Stomach (tissue), 19 donors: ENCODE data around the gene MARCKSL1. TPM values are rescaled to one million over a fixed set of nuclear protein-coding genes. Genes with fewer than 3 reads are reported as not detected.

ENCODE experiments used
- DNase-seq, 2 donors: peaks; one replicate each; pipeline versions ENCODE4 v3.0.0 to v3.0.0-alpha.2; 2013 to 2019
- H3K27ac ChIP-seq, 5 donors: fragments of 200-600 bp in 4 of 5; sonication (generic) in 4 of 5; one replicate each; pipeline ENCODE4 v1.5.1; 2013 to 2019; ENCODE audit warnings: mild to moderate bottlenecking in 1 of 5, moderate library complexity in 1 of 5
- H3K27me3 ChIP-seq, 3 donors: fragments of 200-600 bp; sonication (generic); one replicate each; pipeline ENCODE4 v1.5.1; 2017 to 2019; ENCODE audit warnings: mixed run types in 1 of 3
- H3K36me3 ChIP-seq, 4 donors: fragments of 200-600 bp; sonication (generic); 1 replicate in 3 of 4; 2 replicates in 1 of 4; pipeline ENCODE4 v1.5.1; 2016 to 2019
- H3K4me1 ChIP-seq, 4 donors: fragments of 200-600 bp; sonication (generic); one replicate each; pipeline ENCODE4 v1.5.1; 2016 to 2019
- H3K4me3 ChIP-seq, 4 donors: fragments of 200-600 bp; sonication (generic) in 3 of 4; one replicate each; pipeline ENCODE4 v1.5.1; 2016 to 2019; ENCODE audit warnings: mild to moderate bottlenecking in 1 of 4
- H3K9me3 ChIP-seq, 4 donors: fragments of 200-600 bp; sonication (generic); one replicate each; pipeline ENCODE4 v1.5.1; 2016 to 2019
- CTCF ChIP-seq, 7 experiments: fragments of 450-650 bp in 4 of 7; fragments of 200-600 bp in 3 of 7; sonication (generic) in 3 of 7; IDR thresholded peaks; one replicate each; pipeline ENCODE4 v1.5.1; 2016 to 2019; ENCODE audit warnings: antibody characterized with exemption in 7 of 7, control low read depth in 2 of 7, mild to moderate bottlenecking in 1 of 7
- EP300 ChIP-seq: sonication (generic); formaldehyde crosslinking; IDR thresholded peaks from one replicate; pipeline ENCODE4 v1.6.1; 2017; ENCODE audit warnings: antibody characterized with exemption
- POLR2A ChIP-seq, 4 donors: fragments of 450-650 bp; IDR thresholded peaks; one replicate each; pipeline ENCODE4 v1.6.1; 2016; ENCODE audit warnings: antibody characterized with exemption in 4 of 4, control low read depth in 2 of 4, mild to moderate bottlenecking in 1 of 4, moderate library complexity in 1 of 4
- POLR2AphosphoS5 ChIP-seq, 3 donors: sonication (generic); formaldehyde crosslinking; IDR thresholded peaks; one replicate each; pipeline ENCODE4 v1.6.1; 2016; ENCODE audit warnings: antibody characterized with exemption in 3 of 3
- WGBS, 5 donors: extraction: QIAGEN DNeasy Blood & Tissue Kit in 3 of 5; methylation state at CpG; one replicate each; pipeline versions ENCODE4 v1.1.5 to v1.1.7; 2013 to 2018; 5-methylcytosine and 5-hydroxymethylcytosine counted together
- intact Hi-C: fragments of 100-400 bp; cut with DNase I; formaldehyde crosslinking; loops from one replicate; pipeline ENCODE4 v1.15.1; 2023; ENCODE audit warnings: low total_unique reads
- long read RNA-seq, 10 donors: transcript quantifications; one replicate each; lab custom pipeline, GENCODE V29; 2026
- polyA plus RNA-seq, 3 donors: library from polyadenylated mRNA; stranded (reverse); fragments of 200-250 nt; gene quantifications; one replicate each; pipeline ENCODE4 v1.2.3, GENCODE V29; 2013
- total RNA-seq, 5 donors: library from RNA; depleted of rRNA; stranded (reverse); fragments of >200 nt; gene quantifications; one replicate each; pipeline versions ENCODE4 v1.1.0 to v1.2.3, GENCODE V29; 2014 to 2016
- donor health status: healthy with polysubstance abuse.
- donor health status: Bipolar disorder and iron deficiency.
- donor health status: healthy.

The MARCKSL1 gene
- total RNA-seq = 10 to 100 TPM in 4 of 5 donors, 1 to 10 TPM in 1; 7.6 to 99.4 (median 22.9) TPM
- 100 to 1,000 TPM in 1 of 3 donors, 10 to 100 TPM in 2; 46.4 to 100 (median 95.3) TPM for polyA plus RNA-seq
- long read RNA-seq, donor 1, transcript MARCKSL1-201 (2 exons, 1,699 nt) = major isoform, 46 of 46 reads
- long read RNA-seq, donor 1, partial matches to known transcripts = 0 of 46 reads
- long read RNA-seq, donor 1, other reads (novel, unspliced or antisense) = 0 of 46 reads
- long read RNA-seq, donor 2, transcript MARCKSL1-201 (2 exons, 1,699 nt) = major isoform, 94 of 94 reads
- long read RNA-seq, donor 2, partial matches to known transcripts = 0 of 94 reads
- long read RNA-seq, donor 2, other reads (novel, unspliced or antisense) = 0 of 94 reads
- long read RNA-seq, donor 3, transcript MARCKSL1-201 (2 exons, 1,699 nt) = major isoform, 79 of 79 reads
- long read RNA-seq, donor 3, partial matches to known transcripts = 0 of 79 reads
- long read RNA-seq, donor 3, other reads (novel, unspliced or antisense) = 0 of 79 reads
- long read RNA-seq, donor 4, transcript MARCKSL1-201 (2 exons, 1,699 nt) = major isoform, 11 of 11 reads
- long read RNA-seq, donor 4, partial matches to known transcripts = 0 of 11 reads
- long read RNA-seq, donor 4, other reads (novel, unspliced or antisense) = 0 of 11 reads
- long read RNA-seq, donor 5, transcript MARCKSL1-201 (2 exons, 1,699 nt) = major isoform, 130 of 139 reads
- long read RNA-seq, donor 5, partial matches to known transcripts = 0 of 139 reads
- long read RNA-seq, donor 5, other reads (novel, unspliced or antisense) = 9 of 139 reads
- long read RNA-seq, donor 6 = 0 reads
- long read RNA-seq, donor 7, transcript MARCKSL1-201 (2 exons, 1,699 nt) = major isoform, 170 of 176 reads
- long read RNA-seq, donor 7, partial matches to known transcripts = 6 of 176 reads
- long read RNA-seq, donor 7, other reads (novel, unspliced or antisense) = 0 of 176 reads
- long read RNA-seq, donor 8, transcript MARCKSL1-201 (2 exons, 1,699 nt) = major isoform, 132 of 132 reads
- long read RNA-seq, donor 8, partial matches to known transcripts = 0 of 132 reads
- long read RNA-seq, donor 8, other reads (novel, unspliced or antisense) = 0 of 132 reads
- long read RNA-seq, donor 9, transcript MARCKSL1-201 (2 exons, 1,699 nt) = major isoform, 110 of 115 reads
- long read RNA-seq, donor 9, partial matches to known transcripts = 5 of 115 reads
- long read RNA-seq, donor 9, other reads (novel, unspliced or antisense) = 0 of 115 reads
- long read RNA-seq, donor 10, transcript MARCKSL1-201 (2 exons, 1,699 nt) = major isoform, 53 of 53 reads
- long read RNA-seq, donor 10, partial matches to known transcripts = 0 of 53 reads
- long read RNA-seq, donor 10, other reads (novel, unspliced or antisense) = 0 of 53 reads

GRCh38 chr1:32335790-32336590, at the start of gene MARCKSL1:
MARCKSL1 (minus strand) TSS chr1:32336233; CDS start chr1:32336033, 200 bp downstream.
- WGBS, 5 donors = 1 to 2% (median 1%) methylated on average over 32 to 92 of the region's 95 CpGs; no CpG with 5 or more reads in 1 of the 5 donors
- Histone ChIP-seq H3K36me3 (peaks cover 18 to 33% (median 26%) of the 10 kb centered on the region in 4 donors), H3K4me3 (peak within 1 kb of the TSS; percentile 68 to 83 (median 78)), H3K27me3 (peaks cover 0 to 3% (median 0%) of the 10 kb centered on the region in 3 donors), H3K27ac (peak within 1 kb of the TSS; percentile 85 to 88 (median 86)), H3K9me3 (no peaks in the 10 kb centered on the region), H3K4me1 (peaks cover 30 to 76% (median 61%) of the 10 kb centered on the region in 4 donors)
- peak; percentile 90 to 95 for DNase-seq
- intact Hi-C loops = no loop called here
- TF ChIP-seq POLR2A (IDR thresholded peaks at IDR 0.05) (no peak), CTCF (IDR thresholded peaks at IDR 0.05) (no peak), POLR2AphosphoS5 (IDR thresholded peaks at IDR 0.05) (peak; percentile 18 to 97 (median 94)), EP300 (no peak)

- TF ChIP-seq POLR2A (IDR thresholded peaks at IDR 0.05) (no peak), POLR2AphosphoS5 (IDR thresholded peaks at IDR 0.05) (no peak), EP300 (no peak), CTCF (IDR thresholded peaks at IDR 0.05) (no peak)
- H3K27me3 ChIP-seq = no peaks in the 10 kb centered on the region
- WGBS, 5 donors = 90 to 91% (median 91%) methylated on average over 9 of the region's 9 CpGs
- intact Hi-C loops = no loop called here
- no peaks in the 10 kb centered on the region for H3K9me3 ChIP-seq
- DNase-seq = no peak
- H3K36me3 ChIP-seq = peaks cover 98 to 100% (median 100%) of the 10 kb centered on the region in 4 donors
- no peak overlapping the region for H3K27ac ChIP-seq
- H3K4me1 ChIP-seq = no peaks in the 10 kb centered on the region
- H3K4me3 ChIP-seq = no peak overlapping the region
Measured at GRCh38 chr1:32380057-32380456, 44.0 kb upstream of the MARCKSL1 start.

GRCh38 chr1:32377541-32378220, 41.6 kb upstream of the MARCKSL1 start:
- Histone ChIP-seq H3K27me3 (no peaks in the 10 kb centered on the region), H3K9me3 (no peaks in the 10 kb centered on the region), H3K36me3 (peaks cover 94 to 100% (median 100%) of the 10 kb centered on the region in 4 donors), H3K4me3 (no peak overlapping the region), H3K4me1 (no peaks in the 10 kb centered on the region), H3K27ac (no peak overlapping the region)
- no peak for TF ChIP-seq EP300
- no peak for TF ChIP-seq CTCF (IDR thresholded peaks at IDR 0.05)
- no peak for TF ChIP-seq POLR2AphosphoS5 (IDR thresholded peaks at IDR 0.05)
- no peak for TF ChIP-seq POLR2A (IDR thresholded peaks at IDR 0.05)
- intact Hi-C loops = no loop called here
- 91 to 97% (median 94%) methylated on average over 12 of the region's 12 CpGs for WGBS, 5 donors
- DNase-seq = no peak
